ENCODE data around the gene SERPIND1.

DNA sequence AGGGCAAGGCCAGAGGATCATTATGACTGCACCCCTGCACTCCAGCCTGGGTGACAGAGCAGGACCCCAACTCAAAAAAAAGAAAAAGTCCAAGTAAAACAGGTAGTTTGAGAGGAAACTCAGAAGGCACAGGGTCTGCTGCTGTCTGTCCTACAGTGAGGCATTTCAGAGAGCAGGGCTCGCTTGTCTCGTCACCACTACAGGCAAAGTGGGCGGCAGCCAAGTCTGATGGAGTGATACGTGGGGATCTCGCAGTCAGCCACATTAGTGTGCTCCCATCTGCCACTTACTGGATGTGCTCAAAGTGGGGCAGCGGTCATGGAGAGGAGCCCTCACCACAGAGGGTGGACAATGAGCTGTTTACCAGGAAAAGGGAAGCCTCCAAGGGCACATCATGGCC lies 42.6 kb downstream of the SERPIND1 start:
- no peak for TF ChIP-seq CTCF (IDR thresholded peaks at IDR 0.05)
- TF ChIP-seq POLR2A (IDR thresholded peaks at IDR 0.05), result no peak
